Activated naive CD4-positive, alpha-beta T cell treated with anti-CD3 and anti-CD28 coated beads for 36 hours (primary cell): ENCODE results near the gene GRK2. TPM values are rescaled to one million over a fixed set of nuclear protein-coding genes. Genes with fewer than 3 reads are reported as not detected.
A peak's percentile ranks its signal among the peaks of the same experiment; 100 is the strongest.

Experiments
- CTCF ChIA-PET: fragments of 350-600 bp; sonication (Branson Sonifier 250); formaldehyde crosslinking; loops from one replicate; lab custom pipeline; 2021; ENCODE audit warnings: antibody characterized with exemption; lab: Charles Lee
- DNase-seq: peaks from one replicate; pipeline ENCODE4 v3.0.0-alpha.2; 2020
- H3K27ac Mint-ChIP-seq: one replicate; pipeline ENCODE4 v1.8.0; 2021; ENCODE audit warnings: mild to moderate bottlenecking, mixed read lengths
- H3K27me3 Mint-ChIP-seq: one replicate; pipeline ENCODE4 v1.8.0; 2021; ENCODE audit warnings: low read depth, mixed read lengths
- H3K36me3 Mint-ChIP-seq: one replicate; pipeline ENCODE4 v1.8.0; 2021; ENCODE audit warnings: low read depth, mixed read lengths
- H3K4me1 Mint-ChIP-seq: one replicate; pipeline ENCODE4 v1.8.0; 2021; ENCODE audit warnings: low read depth, mixed read lengths
- H3K4me3 Mint-ChIP-seq: one replicate; pipeline ENCODE4 v1.8.0; 2021; ENCODE audit warnings: mild to moderate bottlenecking, moderate library complexity, mixed read lengths
- H3K9me3 Mint-ChIP-seq: one replicate; pipeline ENCODE4 v1.8.0; 2021; ENCODE audit warnings: mixed read lengths
- intact Hi-C: fragments of 100-400 bp; cut with micrococcal nuclease; formaldehyde crosslinking; loops from one replicate; pipeline ENCODE4 v1.15.1; 2023
- total RNA-seq, 2 experiments: library from RNA; stranded (reverse); gene quantifications; one replicate each; pipeline ENCODE4 v1.2.3, GENCODE V29; 2021

The GRK2 gene
- total RNA-seq, 2 experiments from 2014 or later: 293 to 295 TPM

GRCh38 chr11:67306769-67307544, 40.7 kb downstream of the GRK2 start:
- H3K9me3 Mint-ChIP-seq: no peaks in the 10 kb centered on the region
- no peaks in the 10 kb centered on the region for H3K36me3 Mint-ChIP-seq
- CTCF ChIA-PET: no interaction called here
- no peak overlapping the region for H3K27ac Mint-ChIP-seq
- H3K4me3 Mint-ChIP-seq: no peak overlapping the region
- no peaks in the 10 kb centered on the region for H3K27me3 Mint-ChIP-seq
- DNase-seq: no peak
- intact Hi-C loops: no loop called here
- H3K4me1 Mint-ChIP-seq: peaks cover 12% of the 10 kb centered on the region

GRCh38 chr11:67307545-67308001, 41.3 kb downstream of the GRK2 start:
- no peak for DNase-seq
- Mint-ChIP-seq H3K4me1 (peaks cover 18% of the 10 kb centered on the region), H3K27ac (no peak overlapping the region), H3K36me3 (no peaks in the 10 kb centered on the region), H3K27me3 (no peaks in the 10 kb centered on the region), H3K4me3 (no peak overlapping the region), H3K9me3 (no peaks in the 10 kb centered on the region)
- intact Hi-C loops: no loop called here
- CTCF ChIA-PET: no interaction called here

GRCh38 chr11:67308031-67308866, 42.0 kb downstream of the GRK2 start:
- H3K4me3 Mint-ChIP-seq: no peak overlapping the region
- CTCF ChIA-PET: no interaction called here
- H3K9me3 Mint-ChIP-seq: no peaks in the 10 kb centered on the region
- DNase-seq: no peak
- intact Hi-C loops: no loop called here
- H3K27ac Mint-ChIP-seq: no peak overlapping the region
- no peaks in the 10 kb centered on the region for H3K36me3 Mint-ChIP-seq
- H3K4me1 Mint-ChIP-seq: peaks cover 23% of the 10 kb centered on the region
- H3K27me3 Mint-ChIP-seq: no peaks in the 10 kb centered on the region

DNA sequence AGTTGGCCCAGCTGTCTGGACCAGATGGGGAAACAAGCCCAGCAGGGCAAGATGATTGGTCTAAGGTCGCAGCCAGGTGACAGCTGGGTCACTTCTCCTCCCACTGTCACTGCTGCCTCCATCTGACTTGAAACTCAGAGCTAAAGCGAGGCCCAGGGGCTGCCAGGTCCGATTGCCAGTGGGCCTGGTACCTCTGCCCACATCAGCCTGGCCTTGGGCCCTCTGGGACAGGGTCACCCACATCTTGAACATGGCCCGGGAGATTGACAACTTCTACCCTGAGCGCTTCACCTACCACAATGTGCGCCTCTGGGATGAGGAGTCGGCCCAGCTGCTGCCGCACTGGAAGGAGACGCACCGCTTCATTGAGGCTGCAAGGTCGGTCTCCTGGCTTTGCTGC, 42.9 kb downstream of the GRK2 start:
- peaks cover 28% of the 10 kb centered on the region for H3K4me1 Mint-ChIP-seq
- no peak overlapping the region for H3K4me3 Mint-ChIP-seq
- CTCF ChIA-PET: no interaction called here
- H3K36me3 Mint-ChIP-seq: no peaks in the 10 kb centered on the region
- H3K27me3 Mint-ChIP-seq: no peaks in the 10 kb centered on the region
- DNase-seq: no peak
- no peak overlapping the region for H3K27ac Mint-ChIP-seq
- intact Hi-C loops: no loop called here
- H3K9me3 Mint-ChIP-seq: no peaks in the 10 kb centered on the region

- Mint-ChIP-seq H3K9me3 (no peaks in the 10 kb centered on the region), H3K4me3 (no peak overlapping the region), H3K27ac (no peak overlapping the region), H3K4me1 (peaks cover 28% of the 10 kb centered on the region), H3K27me3 (no peaks in the 10 kb centered on the region), H3K36me3 (no peaks in the 10 kb centered on the region)
- intact Hi-C loops: no loop called here
- DNase-seq: no peak
- CTCF ChIA-PET: no interaction called here
These were observed 43.4 kb downstream of the GRK2 start for GRCh38 chr11:67309661-67310061.

- intact Hi-C loops: no loop called here
- H3K9me3 Mint-ChIP-seq: no peaks in the 10 kb centered on the region
These were observed 44.2 kb downstream of the GRK2 start for GRCh38 chr11:67310246-67311050.

GRCh38 chr11:67311051-67311555, 44.8 kb downstream of the GRK2 start:
- no peaks in the 10 kb centered on the region for H3K36me3 Mint-ChIP-seq
- H3K4me3 Mint-ChIP-seq: no peak overlapping the region
- CTCF ChIA-PET: no interaction called here
- intact Hi-C loops: no loop called here
- H3K27ac Mint-ChIP-seq: no peak overlapping the region
- no peak for DNase-seq
- peaks cover 28% of the 10 kb centered on the region for H3K4me1 Mint-ChIP-seq
- no peaks in the 10 kb centered on the region for H3K27me3 Mint-ChIP-seq
- no peaks in the 10 kb centered on the region for H3K9me3 Mint-ChIP-seq

More at GRCh38 chr11:67310246-67311050, 44.2 kb downstream of the GRK2 start:
- no peaks in the 10 kb centered on the region for H3K27me3 Mint-ChIP-seq
- CTCF ChIA-PET: no interaction called here
- no peak overlapping the region for H3K4me3 Mint-ChIP-seq
- H3K27ac Mint-ChIP-seq: no peak overlapping the region
- H3K4me1 Mint-ChIP-seq: peaks cover 28% of the 10 kb centered on the region
- H3K36me3 Mint-ChIP-seq: no peaks in the 10 kb centered on the region
- DNase-seq: no peak

- intact Hi-C loops: no loop called here
- DNase-seq: no peak
- Mint-ChIP-seq H3K9me3 (no peaks in the 10 kb centered on the region), H3K36me3 (no peaks in the 10 kb centered on the region), H3K4me3 (no peak overlapping the region), H3K27me3 (no peaks in the 10 kb centered on the region), H3K4me1 (peaks cover 28% of the 10 kb centered on the region), H3K27ac (no peak overlapping the region)
- CTCF ChIA-PET: no interaction called here
These were observed 45.3 kb downstream of the GRK2 start for GRCh38 chr11:67311556-67312082.

GRCh38 chr11:67312187-67313021, 46.1 kb downstream of the GRK2 start:
- peak; percentile 42 for DNase-seq
- H3K4me1 Mint-ChIP-seq: peaks cover 28% of the 10 kb centered on the region

GRCh38 chr11:67313125-67313890, 47.0 kb downstream of the GRK2 start:
- peak overlapping the region; percentile 37 for H3K27ac Mint-ChIP-seq
- H3K27me3 Mint-ChIP-seq: no peaks in the 10 kb centered on the region
- CTCF ChIA-PET: interaction anchor here (0.6 to 7.3 kb wide), 5 partner anchors 31 to 69 kb away, joined by 4 to 108 read pairs (median 5); partner anchors contain the start of gene POLD4
- H3K36me3 Mint-ChIP-seq: no peaks in the 10 kb centered on the region
- H3K9me3 Mint-ChIP-seq: no peaks in the 10 kb centered on the region
- H3K4me1 Mint-ChIP-seq: peaks cover 31% of the 10 kb centered on the region
- no peak for DNase-seq
- no peak overlapping the region for H3K4me3 Mint-ChIP-seq
- intact Hi-C loops: no loop called here

More at GRCh38 chr11:67312187-67313021, 46.1 kb downstream of the GRK2 start:
- H3K27ac Mint-ChIP-seq: peak overlapping the region; percentile 77
- no peaks in the 10 kb centered on the region for H3K27me3 Mint-ChIP-seq
- CTCF ChIA-PET: interaction anchor here (0.6 to 7.3 kb wide), 4 partner anchors 32 to 68 kb away, joined by 4 to 108 read pairs (median 16); partner anchors contain the start of gene POLD4
- no peak overlapping the region for H3K4me3 Mint-ChIP-seq
- intact Hi-C loops: no loop called here
- no peaks in the 10 kb centered on the region for H3K36me3 Mint-ChIP-seq
- no peaks in the 10 kb centered on the region for H3K9me3 Mint-ChIP-seq
